HAP-1 (cell line): Measurements from ENCODE around the gene AAGAB.
A peak's percentile ranks its signal among the peaks of the same experiment; 100 is the strongest.

Experiments
- DNase-seq, 2 experiments: peaks; one replicate each; pipeline ENCODE4 v3.0.0-alpha.2; 2016 to 2020; ENCODE audit warnings: low spot score in 2 of 2
- H3K27me3 ChIP-seq: fragments of 250-450 bp; sonication (Bioruptor Pico); 2 replicates; pipeline ENCODE4 v1.5.1; 2020; ENCODE audit warnings: low read depth, mild to moderate bottlenecking, moderate library complexity
- H3K36me3 ChIP-seq: fragments of 250-450 bp; sonication (Bioruptor Pico); replicated peaks from 2 replicates; pipeline ENCODE4 v1.5.1; 2020; ENCODE audit warnings: mild to moderate bottlenecking
- H3K4me1 ChIP-seq: fragments of 250-450 bp; sonication (Bioruptor Pico); 2 replicates; pipeline ENCODE4 v1.5.1; 2020; ENCODE audit warnings: mild to moderate bottlenecking
- H3K4me3 ChIP-seq: fragments of 250-450 bp; sonication (Bioruptor Pico); 2 replicates; pipeline ENCODE4 v1.5.1; 2020; ENCODE audit warnings: mild to moderate bottlenecking, moderate library complexity
- H3K9me3 ChIP-seq: fragments of 250-450 bp; sonication (Bioruptor Pico); 2 replicates; pipeline ENCODE4 v1.5.1; 2020; ENCODE audit warnings: mild to moderate bottlenecking, moderate library complexity
- in situ Hi-C: fragments of 300-500 bp; cut with MboI; formaldehyde crosslinking; loops from 3 replicates; pipeline ENCODE4 v1.14.3; 2020; ENCODE audit warnings: low sequenced_read_pairs, inconsistent platforms, mixed read lengths

Gene AAGAB

GRCh38 chr15:67185621-67186225 lies 68.7 kb downstream of the AAGAB start:
- H3K4me1 ChIP-seq, result no peaks in the 10 kb centered on the region
- no peaks in the 10 kb centered on the region for H3K9me3 ChIP-seq
- peaks cover 67% of the 10 kb centered on the region for H3K36me3 ChIP-seq
- H3K4me3 ChIP-seq, result no peak overlapping the region
- H3K27me3 ChIP-seq, result no peaks in the 10 kb centered on the region
- no peak for DNase-seq
- in situ Hi-C loops, result no loop called here

- H3K36me3 ChIP-seq, result peaks cover 60% of the 10 kb centered on the region
- no peak overlapping the region for H3K4me3 ChIP-seq
- H3K4me1 ChIP-seq, result no peaks in the 10 kb centered on the region
- in situ Hi-C loops, result no loop called here
- H3K9me3 ChIP-seq, result no peaks in the 10 kb centered on the region
- no peaks in the 10 kb centered on the region for H3K27me3 ChIP-seq
- no peak for DNase-seq
Observed at GRCh38 chr15:67185051-67185450, 69.4 kb downstream of the AAGAB start.

GRCh38 chr15:67184208-67184925 lies 70.1 kb downstream of the AAGAB start:
- Histone ChIP-seq H3K36me3 (peaks cover 53% of the 10 kb centered on the region), H3K9me3 (no peaks in the 10 kb centered on the region), H3K4me3 (no peak overlapping the region), H3K27me3 (no peaks in the 10 kb centered on the region), H3K4me1 (no peaks in the 10 kb centered on the region)
- in situ Hi-C loops, result no loop called here
- no peak for DNase-seq

- no peak for DNase-seq
- Histone ChIP-seq H3K4me3 (no peak overlapping the region), H3K27me3 (no peaks in the 10 kb centered on the region), H3K9me3 (no peaks in the 10 kb centered on the region), H3K4me1 (no peaks in the 10 kb centered on the region), H3K36me3 (peaks cover 50% of the 10 kb centered on the region)
- in situ Hi-C loops, result no loop called here
Observed at GRCh38 chr15:67183443-67184169, 70.9 kb downstream of the AAGAB start.

- no peaks in the 10 kb centered on the region for H3K9me3 ChIP-seq
- no peaks in the 10 kb centered on the region for H3K27me3 ChIP-seq
- H3K4me3 ChIP-seq, result no peak overlapping the region
- peaks cover 38% of the 10 kb centered on the region for H3K36me3 ChIP-seq
- peaks cover 6% of the 10 kb centered on the region for H3K4me1 ChIP-seq
- DNase-seq, result no peak
- in situ Hi-C loops, result no loop called here
Observed at GRCh38 chr15:67181221-67181639, 73.2 kb downstream of the AAGAB start.

GRCh38 chr15:67180514-67181191 lies 73.8 kb downstream of the AAGAB start:
- Histone ChIP-seq H3K4me3 (no peak overlapping the region), H3K36me3 (peaks cover 34% of the 10 kb centered on the region), H3K4me1 (peaks cover 7% of the 10 kb centered on the region), H3K9me3 (no peaks in the 10 kb centered on the region), H3K27me3 (no peaks in the 10 kb centered on the region)
- no peak for DNase-seq
- in situ Hi-C loops, result no loop called here

- DNase-seq, result no peak
- peaks cover 33% of the 10 kb centered on the region for H3K36me3 ChIP-seq
- H3K9me3 ChIP-seq, result no peaks in the 10 kb centered on the region
Observed at GRCh38 chr15:67180035-67180434, 74.4 kb downstream of the AAGAB start.

GRCh38 chr15:67179411-67179995 lies 75.0 kb downstream of the AAGAB start:
- no peak overlapping the region for H3K4me3 ChIP-seq
- no peak for DNase-seq
- no peaks in the 10 kb centered on the region for H3K9me3 ChIP-seq
- H3K27me3 ChIP-seq, result no peaks in the 10 kb centered on the region
- H3K36me3 ChIP-seq, result peaks cover 38% of the 10 kb centered on the region
- peaks cover 7% of the 10 kb centered on the region for H3K4me1 ChIP-seq
- in situ Hi-C loops, result no loop called here

More at GRCh38 chr15:67180035-67180434, 74.4 kb downstream of the AAGAB start:
- H3K27me3 ChIP-seq, result no peaks in the 10 kb centered on the region
- in situ Hi-C loops, result no loop called here
- peaks cover 7% of the 10 kb centered on the region for H3K4me1 ChIP-seq
- H3K4me3 ChIP-seq, result no peak overlapping the region

GRCh38 chr15:67178569-67179210 lies 75.8 kb downstream of the AAGAB start:
- Histone ChIP-seq H3K4me3 (no peak overlapping the region), H3K9me3 (no peaks in the 10 kb centered on the region), H3K27me3 (no peaks in the 10 kb centered on the region), H3K4me1 (peaks cover 7% of the 10 kb centered on the region), H3K36me3 (peaks cover 41% of the 10 kb centered on the region)
- in situ Hi-C loops, result no loop called here
- DNase-seq, result no peak

GRCh38 chr15:67177752-67178151 lies 76.7 kb downstream of the AAGAB start:
- H3K4me1 ChIP-seq, result peaks cover 7% of the 10 kb centered on the region
- peaks cover 36% of the 10 kb centered on the region for H3K36me3 ChIP-seq
- no peak overlapping the region for H3K4me3 ChIP-seq
- H3K27me3 ChIP-seq, result no peaks in the 10 kb centered on the region
- in situ Hi-C loops, result no loop called here
- H3K9me3 ChIP-seq, result no peaks in the 10 kb centered on the region
- DNase-seq, result no peak

- Histone ChIP-seq H3K4me3 (no peak overlapping the region), H3K4me1 (peaks cover 7% of the 10 kb centered on the region), H3K27me3 (no peaks in the 10 kb centered on the region), H3K36me3 (peaks cover 33% of the 10 kb centered on the region), H3K9me3 (no peaks in the 10 kb centered on the region)
- DNase-seq, result peak in 1 of 2 experiments; percentile 64
- in situ Hi-C loops, result no loop called here
Observed at GRCh38 chr15:67176195-67176971, 78.1 kb downstream of the AAGAB start.

- DNase-seq, result no peak
- Histone ChIP-seq H3K4me3 (no peak overlapping the region), H3K36me3 (peaks cover 33% of the 10 kb centered on the region), H3K4me1 (peaks cover 7% of the 10 kb centered on the region), H3K27me3 (no peaks in the 10 kb centered on the region), H3K9me3 (no peaks in the 10 kb centered on the region)
- in situ Hi-C loops, result no loop called here
Observed at GRCh38 chr15:67175643-67176071, 78.8 kb downstream of the AAGAB start.
